Stimulated activated CD4-positive, alpha-beta T cell treated with anti-CD3 and anti-CD28 coated beads, Interleukin-1b, Interleukin-23, amount 100 ng/mL, for 1 hour (primary cell): ENCODE results near the gene SPATC1L.
"Not testable (repeated sequence)": the region's sequence is repeated elsewhere in the genome, so short reads cannot be mapped to it uniquely, and the experiment has no call there.

Source experiments
- DNase-seq, 2 donors: peaks; one replicate each; pipeline ENCODE4 v3.0.0-alpha.2; 2020; ENCODE audit warnings: low read depth in 2 of 2

Gene SPATC1L

GRCh38 chr21:46183910-46184624 is at the start of gene SPATC1L:
Gene SPATC1L (minus strand): TSS chr21:46184459. CDS start chr21:46182816, 1,643 bp downstream.
- peak in 1 of 2 donors; percentile 24 for DNase-seq

- no peak for DNase-seq
Observed at GRCh38 chr21:46229923-46230260, 45.6 kb upstream of the SPATC1L start.

GRCh38 chr21:46229133-46229922 is 45.1 kb upstream of the SPATC1L start:
- no peak for DNase-seq

- DNase-seq, result peak; percentile 85 to 98
Observed at GRCh38 chr21:46228345-46229051, 44.2 kb upstream of the SPATC1L start, which contains the start of gene LSS. Gene LSS (minus strand): TSS chr21:46228774. CDS start chr21:46228745, 29 bp downstream.

GRCh38 chr21:46227811-46228344 is 43.6 kb upstream of the SPATC1L start:
- DNase-seq, result no peak

GRCh38 chr21:46226920-46227599 is 42.8 kb upstream of the SPATC1L start:
- no peak for DNase-seq

- no peak for DNase-seq
Observed at GRCh38 chr21:46226146-46226545, 41.9 kb upstream of the SPATC1L start.

GRCh38 chr21:46223661-46224060 is 39.4 kb upstream of the SPATC1L start:
- DNase-seq, result not testable (repeated sequence)

GRCh38 chr21:46223217-46223616 is 39.0 kb upstream of the SPATC1L start:
- no peak for DNase-seq

GRCh38 chr21:46222436-46223116 is 38.3 kb upstream of the SPATC1L start:
- DNase-seq, result no peak

- DNase-seq, result no peak
Observed at GRCh38 chr21:46221664-46222435, 37.6 kb upstream of the SPATC1L start.

- DNase-seq, result no peak
Observed at GRCh38 chr21:46220847-46221246, 36.6 kb upstream of the SPATC1L start.

GRCh38 chr21:46220275-46220810 is 36.1 kb upstream of the SPATC1L start:
- DNase-seq, result no peak

GRCh38 chr21:46219591-46220239 is 35.5 kb upstream of the SPATC1L start:
- DNase-seq, result no peak

GRCh38 chr21:46218906-46219590 is 34.8 kb upstream of the SPATC1L start:
- DNase-seq, result no peak

- no peak for DNase-seq
Observed at GRCh38 chr21:46217511-46218196, 33.4 kb upstream of the SPATC1L start.

GRCh38 chr21:46216132-46216747 is 32.0 kb upstream of the SPATC1L start:
- no peak for DNase-seq
